GM19023 (cell line): ENCODE results near the gene IPO9.

ENCODE experiments used
- ATAC-seq: cut with Tn5 transposase; IDR thresholded peaks from one replicate; pipeline ENCODE4 v1.9.1; 2021; ENCODE audit warnings: mild to moderate bottlenecking, moderate library complexity; ENCODE audit not compliant: unreplicated experiment

The IPO9 gene

DNA sequence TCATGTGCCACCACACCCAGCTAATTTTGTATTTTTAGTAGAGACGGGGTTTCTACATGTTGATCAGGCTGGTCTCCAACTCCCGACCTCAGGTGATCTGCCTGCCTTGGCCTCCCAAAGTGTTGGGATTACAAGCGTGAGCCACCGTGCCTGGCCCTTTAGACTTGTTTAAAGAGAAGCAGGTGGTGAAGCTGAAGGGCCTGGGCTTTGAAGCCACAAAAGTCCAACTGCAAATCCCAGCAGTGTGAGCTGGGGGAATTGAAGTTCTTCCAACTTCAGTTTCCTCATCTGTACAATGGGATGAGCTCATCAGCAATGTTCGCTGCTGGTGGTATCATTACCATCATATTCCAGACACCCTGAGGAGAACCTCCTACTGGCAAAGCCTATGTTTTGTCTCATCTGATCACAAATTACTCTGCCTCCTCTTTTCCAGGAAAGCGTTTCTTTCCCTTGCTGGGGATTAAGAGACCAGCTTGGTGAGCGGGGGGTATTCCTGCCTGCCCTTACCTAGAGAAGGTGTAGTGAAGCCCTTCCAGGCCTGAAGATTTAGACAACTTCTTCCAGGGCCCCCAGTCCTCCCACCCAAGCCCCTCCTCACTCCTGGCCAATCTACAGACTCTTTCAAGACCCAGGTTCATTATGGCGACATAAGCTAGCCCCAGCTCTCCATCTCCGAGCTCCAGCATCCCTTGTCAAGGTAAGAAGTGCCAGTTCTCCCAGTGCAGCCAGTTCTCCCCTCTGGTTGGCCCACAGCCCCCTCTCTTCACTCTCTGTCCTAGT is 57.3 kb downstream of the IPO9 start:
- no peak for ATAC-seq

DNA sequence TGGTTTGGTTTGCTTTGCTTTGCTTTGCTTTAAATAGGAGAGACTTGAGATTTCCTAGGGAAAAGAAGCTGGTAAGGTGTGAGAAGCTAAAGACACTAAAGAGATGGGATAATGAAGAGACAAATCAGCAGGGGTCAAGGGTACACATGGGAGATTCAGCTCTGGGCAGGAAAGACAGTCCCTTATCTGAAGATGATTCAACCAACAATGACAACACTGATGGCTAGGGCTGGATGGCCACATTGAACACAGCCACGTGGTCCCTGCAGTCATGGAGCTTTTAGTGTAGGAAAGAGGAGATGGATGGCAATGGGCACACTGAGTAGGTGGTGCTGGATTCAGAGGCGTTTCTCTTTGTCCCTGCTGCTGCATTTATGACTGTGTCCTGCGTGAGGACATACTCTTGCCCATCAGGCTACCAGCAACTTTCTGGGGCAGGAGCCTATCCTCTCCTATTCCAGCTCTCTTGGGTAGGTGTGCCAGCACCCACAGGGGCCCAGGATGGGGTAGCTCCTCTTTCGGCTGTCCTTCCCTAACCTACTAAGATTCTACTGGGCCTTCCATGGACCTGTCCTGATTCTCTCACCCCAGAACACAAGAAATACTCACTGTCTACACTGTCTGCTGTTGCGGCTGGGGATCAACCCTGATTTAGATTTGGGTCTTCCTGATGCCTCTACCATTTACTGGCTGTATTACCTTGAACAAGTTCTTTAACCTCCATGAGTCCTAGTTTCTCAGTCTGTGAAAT is 58.3 kb downstream of the IPO9 start:
- ATAC-seq: no peak

DNA sequence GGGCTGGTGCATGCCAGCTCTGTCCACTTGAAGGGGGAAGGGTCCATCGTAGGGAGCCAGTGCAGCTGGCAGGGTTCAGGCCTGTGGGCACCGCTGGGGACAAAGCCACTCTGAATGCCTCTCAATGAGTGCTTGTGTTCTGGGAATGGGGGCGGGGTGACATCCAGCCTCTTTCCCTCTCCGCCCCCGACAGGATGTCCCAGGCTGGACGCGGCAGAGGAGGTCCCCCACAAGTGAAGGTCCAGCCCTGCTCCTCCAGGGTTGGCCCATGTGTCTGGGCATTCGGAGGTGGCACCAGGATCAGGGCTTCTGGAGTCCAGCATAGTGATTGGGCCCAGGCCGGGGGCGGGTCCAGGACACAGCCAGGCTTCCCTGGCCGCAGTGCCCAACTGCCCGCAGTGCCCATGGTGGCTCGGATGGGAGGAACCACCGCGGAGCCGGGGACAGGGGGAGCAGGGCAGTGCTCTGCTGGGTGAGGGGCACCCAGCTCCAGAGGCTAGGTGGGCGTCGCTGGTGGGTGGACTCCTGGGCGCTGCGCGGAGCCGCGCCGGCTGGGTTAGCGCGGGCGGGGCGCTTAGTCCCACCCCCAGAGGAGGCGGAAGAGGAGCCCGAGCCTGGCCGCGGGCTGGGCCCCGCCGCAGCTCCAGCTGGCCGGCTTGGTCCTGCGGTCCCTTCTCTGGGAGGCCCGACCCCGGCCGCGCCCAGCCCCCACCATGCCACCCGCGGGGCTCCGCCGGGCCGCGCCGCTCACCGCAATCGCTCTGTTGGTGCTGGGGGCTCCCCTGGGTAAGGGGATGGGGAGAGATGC is 59.5 kb downstream of the IPO9 start, which contains the start of gene SHISA4:
Gene SHISA4 (plus strand): TSS at position 617 of the 808 bp plus-strand sequence. CDS start 97 bp downstream, at position 714.
- ATAC-seq: no peak

DNA sequence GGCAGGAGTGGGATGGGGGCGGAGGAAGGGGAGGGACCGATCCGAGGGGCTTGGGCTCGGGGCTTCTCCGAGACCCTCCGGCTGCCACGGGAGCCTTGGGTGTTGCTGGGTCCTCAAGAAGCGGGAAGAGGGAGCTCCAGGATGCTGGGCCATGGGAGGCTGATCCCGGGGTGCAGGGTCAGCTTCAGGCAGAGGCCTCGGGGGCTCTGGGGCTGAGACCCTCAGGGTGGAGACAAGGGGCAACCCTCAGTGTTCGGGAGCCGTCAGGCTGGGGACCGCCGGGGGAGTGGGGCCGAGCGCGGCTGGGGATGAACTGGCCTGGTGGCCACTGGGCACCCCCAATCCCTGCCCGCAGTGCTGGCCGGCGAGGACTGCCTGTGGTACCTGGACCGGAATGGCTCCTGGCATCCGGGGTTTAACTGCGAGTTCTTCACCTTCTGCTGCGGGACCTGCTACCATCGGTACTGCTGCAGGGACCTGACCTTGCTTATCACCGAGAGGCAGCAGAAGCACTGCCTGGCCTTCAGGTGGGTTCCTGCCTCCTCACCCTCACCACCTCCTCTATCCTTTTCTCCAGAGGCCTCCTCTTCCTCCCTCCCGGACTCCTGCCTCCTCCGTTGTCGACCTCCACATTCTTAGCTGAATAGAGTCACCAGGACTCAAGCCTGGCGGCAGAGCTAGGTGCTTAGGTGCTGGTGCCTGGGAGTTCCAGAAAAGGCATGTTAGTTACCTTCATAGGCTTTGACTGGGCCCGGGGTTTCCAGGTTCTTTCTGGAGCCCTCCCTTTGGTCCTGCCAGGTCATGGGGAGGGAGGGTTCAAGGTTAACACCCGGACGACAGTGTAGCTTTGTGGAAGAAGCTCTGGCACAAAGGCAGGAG is 60.4 kb downstream of the IPO9 start:
- no peak for ATAC-seq

DNA sequence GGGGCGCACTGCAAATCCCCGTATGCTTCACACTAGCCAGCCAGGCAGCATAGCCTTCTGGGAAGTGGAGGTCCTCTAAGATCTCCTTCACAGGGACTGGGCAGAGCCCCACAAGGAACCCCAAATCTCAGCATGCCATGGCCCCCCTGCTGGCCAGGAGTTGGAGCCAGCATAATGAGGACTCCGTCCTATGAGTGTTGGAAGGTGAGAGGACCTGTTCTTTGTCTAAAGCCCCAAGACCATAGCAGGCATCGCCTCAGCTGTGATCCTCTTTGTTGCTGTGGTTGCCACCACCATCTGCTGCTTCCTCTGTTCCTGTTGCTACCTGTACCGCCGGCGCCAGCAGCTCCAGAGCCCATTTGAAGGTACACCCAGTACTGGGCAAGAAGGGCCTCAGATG is 61.3 kb downstream of the IPO9 start:
- no peak for ATAC-seq

DNA sequence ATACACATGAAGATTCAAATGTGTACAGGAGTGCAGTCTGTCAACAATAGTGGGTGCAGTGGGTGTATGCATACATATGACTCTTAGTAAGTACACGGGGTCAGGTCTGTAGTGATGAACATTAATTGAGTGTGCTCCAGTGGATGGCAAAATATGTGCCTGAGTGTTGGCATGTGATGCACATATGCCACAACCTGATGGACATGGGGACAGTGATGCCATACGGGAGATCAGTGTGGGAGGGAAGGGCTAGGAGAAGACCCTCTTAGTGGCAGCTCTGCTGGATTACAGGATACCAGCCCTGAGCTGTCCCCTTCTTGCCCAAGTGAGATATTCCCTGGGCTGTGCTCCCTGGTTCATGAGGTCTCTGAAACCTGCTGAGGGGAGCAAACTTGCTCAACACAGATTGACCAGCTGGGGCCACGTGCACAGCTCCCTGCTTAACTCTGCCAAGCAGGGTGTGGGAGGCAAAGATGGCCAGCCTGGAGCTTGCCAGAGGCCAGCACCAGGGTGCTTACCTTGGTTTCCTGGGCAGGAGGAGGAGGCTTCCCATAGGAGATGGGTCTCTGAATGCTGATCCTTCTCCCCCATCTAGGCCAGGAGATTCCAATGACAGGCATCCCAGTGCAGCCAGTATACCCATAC is 62.0 kb downstream of the IPO9 start:
- ATAC-seq: no peak

DNA sequence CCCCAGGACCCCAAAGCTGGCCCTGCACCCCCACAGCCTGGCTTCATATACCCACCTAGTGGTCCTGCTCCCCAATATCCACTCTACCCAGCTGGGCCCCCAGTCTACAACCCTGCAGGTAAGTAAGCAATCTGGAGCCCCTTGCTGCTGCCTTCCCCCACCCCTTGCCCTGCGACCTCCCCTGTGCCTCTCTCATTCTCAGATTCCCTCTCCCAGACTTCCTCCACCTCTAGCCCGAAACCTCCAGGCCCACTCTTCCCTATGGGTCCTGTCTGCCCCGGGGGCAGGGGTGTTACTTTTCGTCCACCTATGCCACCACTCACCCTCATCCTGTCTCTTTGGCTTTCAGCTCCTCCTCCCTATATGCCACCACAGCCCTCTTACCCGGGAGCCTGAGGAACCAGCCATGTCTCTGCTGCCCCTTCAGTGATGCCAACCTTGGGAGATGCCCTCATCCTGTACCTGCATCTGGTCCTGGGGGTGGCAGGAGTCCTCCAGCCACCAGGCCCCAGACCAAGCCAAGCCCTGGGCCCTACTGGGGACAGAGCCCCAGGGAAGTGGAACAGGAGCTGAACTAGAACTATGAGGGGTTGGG is 62.6 kb downstream of the IPO9 start:
- ATAC-seq: no peak

DNA sequence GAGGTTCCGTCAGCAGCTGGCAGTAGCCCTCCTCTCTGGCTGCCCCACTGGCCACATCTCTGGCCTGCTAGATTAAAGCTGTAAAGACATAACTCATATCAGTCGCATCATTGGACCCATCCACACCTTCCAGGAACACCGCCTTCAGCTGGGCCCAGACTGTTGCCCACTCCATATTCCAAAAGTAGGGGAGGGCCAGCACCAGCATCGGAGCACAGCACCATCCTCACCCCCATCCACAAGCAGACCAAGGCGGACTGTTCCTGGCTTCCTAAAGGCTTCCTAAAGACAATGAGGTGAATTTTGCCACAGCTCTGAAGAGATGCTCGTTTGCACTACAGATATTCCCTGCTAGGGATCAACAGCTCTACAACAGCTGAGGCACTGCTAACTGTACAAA is 63.3 kb downstream of the IPO9 start:
- no peak for ATAC-seq

DNA sequence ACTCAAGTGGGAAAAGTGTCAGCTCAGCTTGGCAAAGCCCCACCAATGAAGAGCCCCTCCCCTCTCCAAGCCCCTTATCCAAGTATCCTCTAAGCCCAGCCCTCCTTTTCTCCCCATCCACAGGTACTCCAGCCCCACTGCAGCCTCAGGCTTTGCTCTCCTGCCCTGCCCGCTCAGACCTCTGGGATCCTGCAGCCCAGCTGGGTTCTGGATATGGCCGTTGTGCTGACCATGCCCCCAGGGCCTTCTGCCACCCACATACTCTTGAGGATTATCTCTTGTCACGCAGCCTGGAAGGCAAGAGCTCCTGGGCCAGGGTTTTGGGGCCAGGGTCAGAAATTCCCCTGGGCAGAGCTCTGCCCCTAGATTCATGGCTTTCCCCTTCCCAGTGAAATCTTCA is 64.5 kb downstream of the IPO9 start:
- ATAC-seq: no peak

DNA sequence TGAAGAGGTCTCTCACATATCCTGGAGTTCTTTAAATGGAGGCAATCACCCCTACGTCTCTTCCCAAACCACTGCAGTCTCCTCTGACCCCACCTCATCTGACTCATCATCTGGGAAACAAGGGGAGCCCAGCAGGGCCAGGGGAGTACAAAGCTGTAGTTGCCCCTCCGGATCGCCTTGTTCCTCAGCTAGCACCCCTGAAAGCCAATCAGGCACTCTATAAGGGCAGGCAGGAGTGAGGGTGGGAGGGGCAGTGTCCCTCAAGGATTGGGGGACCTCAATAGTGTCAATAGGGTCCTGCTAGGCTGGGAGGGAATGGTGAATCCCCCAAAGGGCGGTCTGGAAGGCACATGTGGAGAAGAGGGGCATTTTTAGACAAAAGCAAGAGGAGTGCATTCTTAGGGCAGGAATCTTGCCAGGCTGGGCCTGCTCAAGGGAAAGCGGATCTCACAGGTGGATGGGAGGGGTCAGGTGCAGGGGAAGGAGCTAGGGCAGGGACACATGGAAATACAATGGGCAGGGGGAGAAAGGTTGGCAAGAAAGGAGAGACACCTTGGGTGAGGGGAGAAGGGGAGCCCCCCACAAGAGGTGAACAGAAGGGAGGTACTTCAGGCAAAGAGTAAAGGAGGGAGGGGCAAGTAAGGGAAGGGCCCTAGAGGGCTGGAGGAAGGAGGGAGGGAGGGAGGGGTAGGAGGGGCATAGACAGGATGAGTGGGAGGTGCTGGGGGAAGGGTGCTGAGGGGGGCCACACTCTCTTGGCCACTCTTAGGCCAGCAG is 65.6 kb downstream of the IPO9 start:
- ATAC-seq: no peak

DNA sequence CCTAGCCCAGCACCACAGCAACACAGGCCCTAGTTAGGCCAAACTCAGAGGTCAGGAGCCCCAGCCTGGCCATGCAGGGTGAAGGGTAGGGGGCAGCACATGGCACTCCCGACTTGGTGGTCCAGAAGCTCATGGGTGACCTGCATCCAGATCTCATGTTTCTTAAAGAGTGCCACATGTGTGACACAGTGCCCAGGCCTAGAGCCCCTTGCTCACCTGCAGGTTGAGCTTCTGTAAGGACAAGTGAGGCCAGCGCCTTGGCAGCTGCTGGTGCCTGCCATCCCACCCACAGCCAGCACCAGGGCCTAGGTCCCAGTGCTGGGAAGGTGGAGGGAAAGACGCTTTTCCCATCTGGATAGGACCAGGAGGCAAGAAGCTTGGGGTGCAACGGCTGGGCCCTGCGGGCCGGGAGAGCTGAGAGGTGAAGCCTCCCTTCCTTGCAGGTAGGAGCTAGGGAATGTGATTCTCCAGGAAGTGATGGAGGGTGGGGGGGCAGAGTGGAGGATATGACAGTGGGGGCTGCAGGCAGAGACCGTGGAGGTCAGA is 66.2 kb downstream of the IPO9 start:
- ATAC-seq: no peak

DNA sequence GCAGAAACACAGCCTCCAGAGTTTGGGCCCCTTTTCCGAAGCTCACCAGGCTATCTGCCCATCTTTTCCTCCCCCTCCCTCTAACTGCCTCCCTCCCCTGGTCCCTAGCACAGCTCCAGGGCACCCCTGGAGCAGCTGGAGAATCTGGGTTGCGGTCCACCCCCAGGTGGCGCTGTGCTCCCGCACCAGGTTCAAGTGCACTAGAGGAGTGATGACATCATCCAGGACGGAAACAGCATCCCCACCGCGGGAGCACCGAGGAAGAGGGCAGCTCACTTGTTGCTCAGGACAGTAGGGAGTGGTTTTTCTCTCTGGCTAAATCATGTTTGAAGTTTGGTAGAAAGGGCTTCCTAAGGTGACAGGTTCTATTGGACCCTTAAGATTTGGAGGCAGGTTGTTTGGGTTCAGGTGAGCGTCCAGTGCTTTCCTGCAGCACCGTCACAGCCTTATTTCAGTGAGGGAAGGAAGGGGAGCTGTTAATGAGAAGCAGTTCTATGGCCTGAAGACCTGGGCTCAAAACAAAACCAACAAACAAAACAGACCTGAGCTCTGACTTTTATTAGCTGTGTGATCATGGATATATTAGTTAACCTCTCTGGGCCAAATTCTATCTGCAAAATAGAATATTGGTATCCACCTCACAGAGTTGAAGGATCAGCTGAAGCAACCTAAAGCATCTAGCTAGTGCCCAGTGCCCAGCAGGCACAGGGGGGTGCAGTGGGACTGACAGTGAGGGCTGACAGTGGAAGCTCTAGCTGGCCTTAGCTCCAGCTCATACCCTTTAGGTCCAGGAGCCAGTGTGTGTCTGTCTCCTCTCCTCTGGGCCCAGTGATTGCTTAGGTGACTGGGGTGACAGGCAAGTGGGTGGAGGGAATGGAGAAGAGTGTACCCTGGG is 67.2 kb downstream of the IPO9 start:
- peak; percentile 78 for ATAC-seq

DNA sequence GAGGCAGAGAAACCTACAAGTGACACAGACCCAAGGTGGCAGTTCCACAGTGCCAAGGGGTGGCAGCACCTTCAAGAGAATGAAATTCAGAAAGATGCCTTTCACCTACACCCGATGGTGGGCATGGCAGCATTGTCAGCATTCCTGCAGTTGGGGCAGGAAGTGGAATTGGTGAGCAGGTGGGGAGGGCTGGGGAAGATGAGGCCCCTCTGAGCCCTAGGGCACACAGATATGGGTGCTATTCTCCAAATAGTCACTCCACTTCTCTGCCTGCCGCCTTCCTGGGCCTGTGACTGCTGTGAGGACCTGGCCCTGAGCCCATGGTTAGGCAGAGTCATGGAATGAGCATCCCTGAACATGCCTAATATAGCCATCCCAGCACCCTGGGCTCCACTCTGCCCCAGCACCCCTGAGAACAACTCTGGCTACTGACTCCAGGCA is 68.0 kb downstream of the IPO9 start:
- no peak for ATAC-seq

DNA sequence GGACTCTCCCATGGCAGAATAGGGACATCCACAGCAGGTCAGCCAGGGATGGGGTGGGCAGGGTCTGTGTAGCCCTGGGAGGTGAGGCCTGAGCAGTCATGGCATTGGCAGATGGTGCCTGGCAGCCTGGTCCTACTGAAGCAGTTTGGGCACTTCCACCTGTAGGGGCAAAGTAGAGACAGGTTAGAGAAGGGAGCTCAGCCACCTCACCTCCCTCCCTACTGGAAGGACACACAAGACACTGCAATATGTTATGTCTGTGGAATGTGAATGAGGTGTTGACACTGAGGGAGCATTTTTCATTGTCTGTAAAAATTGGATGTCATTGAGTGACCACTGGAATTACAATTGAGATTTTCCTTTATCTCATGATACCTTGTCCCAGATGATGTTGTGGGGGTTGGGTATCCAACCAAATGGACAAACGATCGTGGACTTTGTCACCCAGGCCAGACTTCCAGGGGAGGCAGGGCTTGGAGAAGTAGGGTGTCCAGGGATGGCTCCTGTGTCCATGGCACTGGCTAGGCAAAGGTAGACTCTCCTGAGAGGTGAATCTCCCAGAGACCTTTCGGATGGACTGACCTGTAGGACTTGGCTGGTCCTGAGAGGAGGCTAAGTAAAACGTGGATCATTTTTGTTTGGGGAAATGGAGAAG is 69.4 kb downstream of the IPO9 start:
- no peak for ATAC-seq

DNA sequence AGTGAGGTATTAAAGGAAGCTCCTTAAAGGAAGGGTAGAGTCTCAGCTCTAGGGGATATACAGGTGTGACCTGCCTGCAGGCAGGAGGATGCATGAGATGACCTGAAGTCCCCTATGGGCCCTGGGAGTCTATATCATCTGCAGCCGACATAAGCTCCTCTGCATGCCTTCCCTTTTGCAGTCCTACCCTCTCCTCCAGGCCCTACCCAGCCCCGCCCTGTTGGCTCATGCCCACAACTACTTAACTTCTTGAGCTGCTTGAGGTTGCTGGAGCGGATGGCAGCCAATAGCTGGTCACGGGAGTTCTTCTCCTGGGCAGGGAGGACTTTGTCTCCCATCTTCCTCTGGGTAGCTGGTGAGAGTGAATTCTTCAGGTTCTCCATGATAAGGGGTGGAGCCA is 70.0 kb downstream of the IPO9 start:
- no peak for ATAC-seq

DNA sequence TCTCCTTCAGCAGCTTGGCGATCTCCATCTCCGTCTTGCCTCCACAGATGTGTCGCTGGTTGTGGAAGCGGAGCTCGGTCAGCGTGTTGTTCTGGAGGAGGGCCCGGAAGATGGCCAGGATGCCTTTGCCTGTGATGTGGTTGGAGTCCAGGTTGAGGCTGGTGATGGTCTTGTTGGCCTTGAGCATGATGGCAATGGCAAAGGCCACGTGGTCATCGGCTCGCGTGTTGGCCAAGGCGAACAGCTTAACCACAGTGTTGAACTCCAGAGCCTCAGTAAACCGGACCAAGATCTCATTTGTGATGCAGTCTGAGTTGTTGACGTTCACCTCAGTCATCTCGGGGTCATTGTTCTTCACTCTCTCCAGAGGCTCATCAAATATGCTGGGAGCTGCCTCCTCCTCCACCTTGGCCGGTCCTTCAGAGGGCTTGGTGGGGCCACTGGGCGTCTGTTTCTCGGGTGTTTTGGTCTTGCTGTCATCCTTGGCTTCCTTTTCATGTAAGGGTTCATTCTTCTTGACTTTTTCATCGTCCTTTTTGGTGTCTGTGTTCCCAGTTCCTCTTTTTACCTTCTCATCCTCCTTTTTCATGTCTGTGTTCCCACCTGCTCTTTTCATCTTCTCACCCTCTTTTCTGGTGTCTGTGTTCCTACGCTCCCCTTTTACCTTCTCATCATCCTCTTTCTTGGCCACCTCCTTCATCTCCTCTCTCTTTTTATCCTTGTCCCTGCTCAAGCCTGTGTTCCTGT is 70.9 kb downstream of the IPO9 start:
- ATAC-seq: no peak
